Midbrain (tissue), 1 donor: ENCODE measurements around the gene CFAP107.
"Not testable (repeated sequence)": the region's sequence is repeated elsewhere in the genome, so short reads cannot be mapped to it uniquely, and the experiment has no call there.

Source experiments
- DNase-seq: peaks from one replicate; lab custom pipeline; 2025; lab: John Stamatoyannopoulos, UW

The CFAP107 gene, protein sequence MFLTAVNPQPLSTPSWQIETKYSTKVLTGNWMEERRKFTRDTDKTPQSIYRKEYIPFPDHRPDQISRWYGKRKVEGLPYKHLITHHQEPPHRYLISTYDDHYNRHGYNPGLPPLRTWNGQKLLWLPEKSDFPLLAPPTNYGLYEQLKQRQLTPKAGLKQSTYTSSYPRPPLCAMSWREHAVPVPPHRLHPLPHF

DNA sequence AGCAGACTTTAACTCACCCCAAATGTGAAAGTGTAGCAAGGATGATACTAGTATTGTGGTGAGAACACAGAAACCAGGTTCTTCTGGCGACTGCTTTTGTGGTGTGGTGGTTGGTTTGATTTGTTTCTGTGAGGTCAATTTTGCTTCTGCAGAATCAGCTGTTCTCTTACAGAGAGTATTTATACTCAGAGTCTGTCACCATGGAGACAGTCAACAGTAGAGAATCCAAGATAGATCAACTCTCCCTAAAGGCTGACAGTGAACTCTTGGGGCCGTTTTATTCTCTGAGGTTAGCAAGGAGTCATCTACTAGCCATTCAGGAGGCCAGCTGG lies at the start of gene CFAP107:
Gene CFAP107, plus strand, starts transcription at position 209 of the 332 bp plus-strand sequence. CDS start 231 bp downstream, outside the sequence.
- no peak for DNase-seq

DNA sequence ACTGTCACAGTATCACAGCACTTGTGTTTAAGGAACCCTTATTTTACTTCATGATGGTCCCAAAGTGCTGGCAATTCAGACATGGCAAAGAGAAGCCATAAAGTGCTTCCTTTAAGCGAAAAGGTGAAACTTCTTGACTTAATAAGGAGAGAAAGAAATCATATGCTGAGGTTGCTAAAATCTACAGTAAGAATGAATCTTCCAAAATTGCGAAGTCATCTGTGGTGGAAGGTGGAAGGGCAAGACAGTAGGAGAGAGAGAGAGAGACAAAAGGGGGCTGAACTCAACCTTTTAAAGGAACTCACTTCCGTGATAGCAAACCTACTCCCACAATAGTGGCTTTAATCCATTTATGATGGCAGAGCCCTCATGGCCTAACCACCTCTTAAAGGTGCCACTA lies 49.3 kb upstream of the CFAP107 start:
- no peak for DNase-seq

DNA sequence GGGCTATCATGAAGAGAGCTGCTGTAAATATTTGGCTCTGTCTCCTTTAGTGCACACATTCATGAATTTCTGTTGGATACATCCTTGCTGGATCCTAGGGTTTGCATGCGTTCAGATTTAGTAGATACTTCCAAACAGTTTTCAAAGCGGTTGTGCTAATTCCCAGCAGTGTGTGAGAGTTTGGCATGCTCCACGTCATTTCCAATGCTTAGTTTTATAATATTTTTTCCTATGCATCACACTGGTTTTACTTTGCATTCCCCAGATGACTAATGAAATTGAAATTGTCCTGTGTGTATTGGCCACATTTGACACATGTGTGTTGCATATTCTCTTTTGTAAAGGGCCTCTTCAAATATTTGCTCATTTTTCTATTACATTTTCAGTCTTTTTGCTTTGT lies 48.6 kb upstream of the CFAP107 start:
- no peak for DNase-seq

DNA sequence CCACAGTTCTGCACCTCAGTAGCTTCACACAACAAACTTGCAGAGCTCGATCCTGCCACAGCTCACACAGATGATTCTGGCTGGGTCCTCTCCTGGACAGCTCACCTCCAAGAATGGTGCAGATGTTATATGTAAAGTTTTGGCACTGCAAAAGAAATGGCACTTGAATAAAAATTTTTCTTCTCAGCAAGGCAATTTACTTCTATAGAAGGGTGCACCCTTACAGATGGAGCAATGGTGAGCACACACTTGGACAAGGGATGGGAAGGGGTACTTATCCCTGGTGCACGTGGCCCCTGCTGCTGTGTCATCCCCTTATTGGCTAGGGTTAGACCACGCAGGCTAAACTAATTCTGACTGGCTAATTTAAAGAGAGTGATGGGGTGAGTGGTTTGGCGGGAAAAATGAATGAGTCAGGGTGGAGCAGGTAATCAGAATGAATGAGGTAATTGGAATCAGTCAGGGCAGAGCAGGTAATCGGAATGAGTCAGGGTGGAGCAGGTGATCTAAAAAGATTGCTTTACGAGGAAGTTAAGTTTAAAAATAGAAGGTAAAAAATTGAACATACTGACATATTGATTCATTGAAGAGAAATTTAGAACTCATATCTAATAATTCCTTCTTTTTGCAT lies 42.1 kb upstream of the CFAP107 start:
- DNase-seq, result no peak

DNA sequence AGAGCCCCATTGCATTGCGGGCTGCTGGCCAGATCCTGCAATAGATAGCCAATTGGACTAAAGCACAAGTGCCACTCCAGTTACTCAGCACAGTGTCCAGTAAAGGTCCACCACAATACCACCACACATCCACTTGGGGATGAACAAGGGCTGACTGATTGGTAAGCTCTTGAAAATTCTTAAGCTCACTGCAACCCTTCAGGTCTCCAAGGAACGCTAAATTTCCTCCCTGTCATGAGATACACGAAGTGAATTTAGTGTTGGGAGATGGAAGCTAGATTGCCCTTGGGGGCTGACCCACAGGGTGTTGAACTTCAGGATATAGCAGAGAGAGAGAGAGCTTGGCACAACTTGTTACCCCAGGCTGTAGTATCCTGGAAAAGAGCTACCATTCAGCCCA lies 39.9 kb upstream of the CFAP107 start:
- no peak for DNase-seq

DNA sequence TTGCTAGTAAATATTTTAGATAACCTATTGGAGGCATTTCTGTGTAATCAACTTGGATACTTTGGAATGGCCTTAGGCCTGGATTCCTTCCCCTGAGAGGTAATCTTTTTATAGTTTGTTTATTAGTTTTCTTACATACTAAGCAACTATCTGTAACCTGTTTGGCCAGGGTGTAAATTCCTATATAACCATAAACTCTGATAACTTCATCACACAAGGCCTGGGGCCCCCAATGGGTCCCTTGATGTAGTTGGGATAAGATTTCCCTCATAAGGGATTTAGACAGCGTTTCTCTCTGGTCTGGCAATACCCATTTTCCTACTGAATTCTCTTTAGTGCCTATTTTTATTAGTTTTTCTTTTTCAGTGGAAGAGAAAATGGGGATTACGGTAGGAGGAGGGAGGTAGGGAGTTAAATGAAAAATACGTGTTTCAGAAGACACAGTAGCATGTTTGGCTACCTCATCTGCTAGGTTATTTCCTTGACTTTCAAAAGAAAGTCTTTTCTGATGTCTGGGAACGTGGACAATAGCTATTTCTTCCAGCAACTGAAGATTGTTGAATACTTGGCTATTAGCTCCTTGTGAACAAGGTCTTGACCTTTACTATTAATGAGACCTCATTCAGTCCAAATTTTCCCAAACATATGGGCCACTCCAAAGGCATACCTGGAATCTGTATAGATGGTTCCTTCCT lies 37.5 kb upstream of the CFAP107 start:
- no peak for DNase-seq

DNA sequence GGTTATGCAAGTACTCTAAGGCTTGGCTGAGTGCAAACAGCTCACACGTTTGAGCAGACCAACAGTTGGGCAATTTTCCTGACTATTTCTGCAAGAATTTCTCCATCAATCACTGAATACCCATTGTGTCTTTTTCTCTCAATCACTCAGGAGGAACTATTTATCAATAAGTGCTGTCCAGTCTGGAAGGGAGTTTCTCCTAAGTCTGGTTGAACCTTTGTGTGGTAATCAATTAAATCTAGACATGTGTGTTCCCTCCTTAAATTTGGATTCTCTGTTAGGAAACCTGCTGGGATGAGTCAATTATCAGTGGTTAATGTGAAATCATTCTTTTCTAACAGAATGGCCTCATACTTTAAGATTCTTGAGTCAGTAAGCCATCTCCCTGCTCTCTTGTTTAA lies 36.9 kb upstream of the CFAP107 start:
- no peak for DNase-seq

DNA sequence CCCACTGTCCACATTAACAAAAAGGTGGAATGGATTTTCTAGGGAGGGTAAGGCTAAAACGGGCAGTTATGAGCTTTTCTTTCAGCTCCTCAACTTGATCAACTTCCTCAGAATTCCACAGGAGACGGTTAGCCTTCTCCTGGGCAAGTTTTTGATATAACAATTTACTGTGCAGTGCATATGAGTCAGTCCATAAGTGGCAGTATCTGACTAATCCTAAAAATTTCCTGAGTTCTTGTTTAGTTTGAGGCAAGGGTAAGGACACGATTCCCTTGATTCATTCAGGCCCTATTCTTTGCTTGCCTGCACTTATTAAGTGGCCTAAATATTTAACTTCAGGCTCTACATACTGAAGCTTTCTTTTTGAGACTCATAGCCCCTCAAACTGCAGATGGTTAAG lies 36.3 kb upstream of the CFAP107 start:
- DNase-seq, result no peak

DNA sequence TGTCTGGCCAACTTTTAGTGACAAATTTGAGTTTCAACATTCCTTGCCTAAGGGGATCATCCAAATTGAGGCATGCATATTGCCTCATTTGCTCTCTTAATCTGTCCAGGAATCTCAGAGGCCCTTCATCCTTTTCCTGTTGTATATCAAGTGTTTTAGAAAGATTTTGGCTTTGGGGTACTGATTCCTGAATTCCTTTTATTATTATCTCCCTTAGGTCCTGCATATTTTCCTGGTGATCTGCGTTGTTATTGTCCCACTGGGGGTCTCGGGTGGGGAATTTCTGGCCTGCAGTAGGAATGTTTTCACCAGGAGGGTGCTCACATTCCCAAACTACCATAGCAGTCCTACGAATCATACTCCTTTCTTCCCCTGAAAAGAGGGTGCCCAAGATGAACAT lies 34.5 kb upstream of the CFAP107 start:
- DNase-seq, result no peak

DNA sequence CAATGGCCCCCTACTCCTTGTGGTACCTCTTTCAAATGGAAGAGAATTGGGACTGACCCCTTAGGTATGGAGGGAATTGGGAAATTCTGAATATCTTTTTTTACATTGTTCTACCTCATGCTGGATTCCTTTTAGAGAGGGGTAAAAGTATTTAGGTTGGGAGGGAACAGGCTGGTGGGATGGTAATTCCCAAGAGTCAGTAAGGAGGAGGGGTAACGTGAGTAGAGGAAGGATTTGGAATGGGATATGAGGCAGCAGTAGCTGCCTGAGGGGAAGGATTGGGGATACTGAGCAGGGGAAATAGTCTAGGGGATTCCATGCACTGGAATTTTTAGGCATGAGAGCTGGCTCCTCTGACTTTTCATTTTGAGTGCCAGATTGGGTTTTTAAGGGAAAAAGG lies 33.9 kb upstream of the CFAP107 start:
- DNase-seq, result no peak

DNA sequence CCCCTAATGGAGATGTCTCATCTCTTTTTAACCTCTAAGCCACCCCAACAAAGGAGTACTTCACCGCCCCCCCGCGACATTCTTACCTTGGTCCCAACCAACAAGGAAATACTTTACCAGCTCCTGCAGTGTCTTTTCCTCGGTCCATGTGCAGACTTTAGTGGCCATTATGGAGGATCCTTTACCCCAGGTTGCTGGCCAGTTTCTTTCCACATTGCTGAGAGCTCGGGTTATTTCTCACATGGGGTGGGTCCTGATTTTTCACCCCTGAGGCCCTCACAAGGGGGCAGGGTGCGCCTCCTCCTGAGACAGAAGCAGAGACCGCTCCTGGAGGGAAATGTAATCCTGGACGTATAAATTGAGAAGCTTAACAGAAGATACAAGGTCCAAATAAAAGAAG lies 33.1 kb upstream of the CFAP107 start:
- DNase-seq, result no peak

DNA sequence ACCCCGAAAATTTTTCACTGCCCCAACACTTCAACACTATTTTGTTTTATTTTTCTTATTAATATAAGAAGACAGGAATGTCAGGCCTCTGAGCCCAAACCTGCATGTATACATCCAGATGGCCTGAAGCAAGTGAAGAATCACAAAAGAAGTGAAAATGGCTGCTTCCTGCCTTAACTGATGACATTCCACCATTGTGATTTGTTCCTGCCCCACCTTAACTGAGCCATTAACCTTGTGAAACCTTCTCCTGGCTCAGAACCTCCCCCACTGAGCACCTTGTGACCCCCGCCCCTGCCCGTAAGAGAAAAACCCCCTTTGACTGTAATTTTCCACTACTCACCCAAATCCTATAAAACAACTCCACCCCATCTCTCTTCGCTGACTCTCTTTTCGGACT lies 32.3 kb upstream of the CFAP107 start:
- DNase-seq, result not testable (repeated sequence)

DNA sequence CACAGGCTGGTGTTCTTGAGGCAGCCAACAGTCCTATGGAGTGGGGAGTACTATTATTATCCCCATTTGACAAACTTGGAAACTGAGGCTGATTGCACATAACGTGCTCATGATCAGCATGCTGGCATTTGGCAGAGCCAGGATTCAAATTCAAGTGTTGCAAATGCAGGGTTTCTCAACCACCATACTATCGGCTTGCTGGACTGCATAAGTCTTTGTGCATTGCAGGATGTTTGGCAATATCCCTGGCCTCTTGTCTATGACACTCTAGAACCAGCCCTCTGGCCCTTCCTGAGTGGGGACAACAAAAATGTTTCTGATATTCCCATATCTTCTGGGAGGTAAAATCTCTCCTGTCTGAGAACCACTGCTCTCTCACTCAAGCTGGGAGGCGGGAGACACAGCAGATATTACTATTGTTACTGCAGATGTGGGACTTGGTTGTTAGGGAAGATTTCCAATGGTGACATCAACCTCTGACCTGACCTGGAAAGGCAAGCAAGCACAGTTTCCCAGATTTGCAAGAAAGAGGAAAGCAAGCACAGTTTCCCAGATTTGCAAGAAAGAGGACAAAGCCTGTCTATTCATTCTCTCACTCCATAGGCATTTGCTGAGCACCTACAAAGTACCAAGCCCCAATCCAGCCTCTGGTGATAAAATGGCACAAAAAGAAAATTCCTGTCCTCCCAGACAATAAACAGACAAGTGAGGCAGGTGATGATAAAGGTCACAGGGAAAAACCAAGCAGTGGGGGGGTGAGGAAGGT lies 31.1 kb upstream of the CFAP107 start:
- DNase-seq, result no peak

DNA sequence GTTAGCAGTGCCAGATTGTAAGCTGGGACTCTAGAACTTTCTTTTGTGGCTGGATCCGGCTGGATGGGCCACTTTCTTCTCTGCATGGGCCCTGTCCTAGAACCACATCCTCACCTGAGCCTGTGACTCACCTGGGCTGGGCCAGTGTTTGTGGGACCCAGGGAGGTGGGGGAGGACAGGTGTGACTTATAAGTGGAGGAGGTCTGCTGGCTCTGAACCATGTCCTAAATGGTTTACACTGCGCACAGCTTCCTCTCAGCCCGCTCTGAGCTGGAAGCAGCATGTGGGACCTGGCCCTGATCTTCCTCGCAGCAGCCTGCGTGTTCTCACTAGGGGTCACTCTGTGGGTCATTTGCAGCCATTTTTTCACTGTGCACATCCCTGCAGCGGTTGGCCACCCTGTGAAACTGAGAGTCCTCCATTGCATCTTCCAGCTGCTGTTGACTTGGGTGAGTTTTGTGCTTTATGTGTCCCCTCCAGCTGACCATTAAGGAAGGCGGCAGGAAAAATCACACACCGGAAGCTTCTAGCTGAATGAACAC lies 30.0 kb upstream of the CFAP107 start, which contains the start of gene AADACL3:
Gene AADACL3, plus strand, starts transcription at position 215 of the 542 bp plus-strand sequence. Its CDS starts 67 bp downstream, at position 282.
- no peak for DNase-seq

DNA sequence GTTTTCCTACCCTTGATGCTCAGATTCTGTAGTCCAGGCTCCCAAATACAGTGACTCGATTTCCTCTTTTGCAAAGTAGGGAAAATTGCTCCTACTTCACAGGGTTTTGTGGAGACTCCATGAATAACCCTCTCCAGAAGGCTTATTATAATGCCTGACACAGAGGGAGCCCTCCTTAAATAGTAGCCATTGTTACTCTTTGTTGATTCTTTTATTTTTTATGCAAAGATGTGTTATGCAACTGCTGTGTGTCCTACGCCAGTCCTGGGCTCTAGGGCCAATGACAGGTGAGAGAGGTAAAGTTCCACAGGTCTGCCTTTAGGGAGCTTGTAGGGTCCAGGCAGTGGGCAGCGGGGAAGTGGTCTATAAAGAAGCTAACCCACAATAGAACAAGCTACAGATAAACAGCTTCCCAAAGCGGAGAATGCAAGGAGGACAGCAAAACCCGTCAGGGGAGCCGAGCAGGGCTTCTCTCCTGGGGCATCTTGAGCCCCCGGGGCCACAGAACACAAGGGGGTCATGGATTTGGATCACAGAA lies 28.6 kb upstream of the CFAP107 start:
- no peak for DNase-seq

DNA sequence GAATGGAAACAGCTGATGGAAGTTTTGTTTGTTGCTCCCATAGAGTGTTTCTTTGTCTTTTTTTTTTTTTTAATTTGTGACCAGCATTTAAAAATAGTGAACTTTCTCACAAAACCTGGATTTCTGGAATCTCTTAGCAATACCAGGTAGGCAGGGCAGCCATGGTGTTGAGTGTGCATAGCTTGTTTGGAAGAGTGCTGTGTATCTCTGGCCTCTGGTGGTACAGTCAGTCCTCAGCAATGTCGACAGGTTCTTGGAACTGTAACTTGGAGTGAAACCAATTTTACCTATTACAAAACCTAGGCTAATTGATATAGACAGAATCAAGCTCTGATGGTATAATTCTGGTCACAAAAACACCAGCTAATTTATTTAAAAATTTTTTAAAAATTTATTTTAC lies 23.4 kb upstream of the CFAP107 start:
- DNase-seq, result no peak

DNA sequence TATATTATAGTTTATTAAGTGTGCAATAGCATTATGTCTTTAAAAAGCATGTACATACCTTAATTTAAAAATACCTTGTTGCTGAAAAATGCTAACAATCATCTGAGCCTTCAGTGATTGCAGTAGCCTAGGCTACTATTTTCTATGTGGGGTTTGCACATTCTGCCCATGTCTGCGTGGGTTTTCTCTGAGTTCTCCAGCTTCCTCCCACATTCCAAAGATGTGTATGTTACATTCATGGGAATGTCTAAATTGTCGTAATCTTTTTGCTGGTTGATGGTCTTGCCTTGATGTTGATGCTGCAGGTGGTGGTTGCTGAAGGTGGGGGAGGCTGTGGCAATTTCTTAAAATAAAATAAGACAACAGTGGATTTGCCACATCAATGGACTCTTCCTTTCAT lies 17.6 kb upstream of the CFAP107 start:
- no peak for DNase-seq

DNA sequence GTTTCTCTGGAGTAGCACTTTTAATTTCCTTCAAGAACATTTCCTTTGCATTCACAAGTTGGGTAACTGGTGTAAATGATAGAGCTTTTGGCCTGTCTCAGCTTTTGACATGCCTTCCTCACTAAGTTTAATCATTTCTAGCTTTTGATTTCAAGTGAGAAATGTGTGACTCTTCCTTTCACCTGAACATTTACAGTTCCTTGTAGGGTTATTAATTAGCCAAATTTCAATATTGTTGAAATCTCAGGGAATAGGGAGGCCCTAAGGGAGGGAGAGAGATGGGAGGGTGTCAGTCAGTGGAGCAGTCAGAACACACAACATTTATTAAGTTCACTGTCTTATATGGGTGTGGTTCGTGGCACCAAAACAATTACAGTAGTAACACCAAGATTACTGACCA lies 15.8 kb upstream of the CFAP107 start:
- no peak for DNase-seq

DNA sequence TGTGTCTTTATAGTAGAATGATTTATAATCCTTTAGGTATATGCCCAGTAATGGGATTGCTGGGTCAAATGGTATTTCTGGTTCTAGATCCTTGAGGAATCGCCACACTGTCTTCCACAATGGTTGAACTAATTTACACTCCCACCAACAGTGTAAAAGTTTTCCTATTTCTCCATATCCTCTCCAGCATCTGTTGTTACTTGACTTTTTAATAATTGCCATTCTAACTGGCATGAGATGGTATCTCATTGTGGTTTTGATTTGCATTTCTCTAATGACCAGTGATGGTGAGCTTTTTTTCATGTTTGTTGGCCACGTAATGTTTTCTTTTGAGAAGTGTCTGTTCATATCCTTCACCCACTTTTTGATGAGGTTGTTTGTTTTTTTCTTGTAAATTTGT lies 14.9 kb upstream of the CFAP107 start:
- DNase-seq, result not testable (repeated sequence)

DNA sequence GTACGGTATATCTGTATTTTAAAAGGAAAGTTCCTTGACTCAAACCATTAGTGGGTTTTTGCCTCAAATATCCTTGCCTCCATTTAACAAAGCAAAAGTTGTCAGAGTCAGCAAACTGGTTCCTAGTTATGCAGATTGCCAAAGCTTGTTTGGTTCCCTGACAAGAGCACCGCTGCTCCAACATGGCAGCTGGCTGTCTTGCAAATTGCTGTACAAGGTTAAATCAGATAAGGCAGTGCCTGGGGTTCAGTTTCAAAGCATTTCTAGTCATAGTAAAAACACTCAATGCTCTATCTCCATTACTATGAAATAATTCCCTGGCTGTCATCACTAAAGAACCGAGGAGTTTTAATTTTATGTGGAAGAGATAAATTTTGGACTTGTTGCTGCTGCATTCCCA lies 11.3 kb upstream of the CFAP107 start:
- no peak for DNase-seq

DNA sequence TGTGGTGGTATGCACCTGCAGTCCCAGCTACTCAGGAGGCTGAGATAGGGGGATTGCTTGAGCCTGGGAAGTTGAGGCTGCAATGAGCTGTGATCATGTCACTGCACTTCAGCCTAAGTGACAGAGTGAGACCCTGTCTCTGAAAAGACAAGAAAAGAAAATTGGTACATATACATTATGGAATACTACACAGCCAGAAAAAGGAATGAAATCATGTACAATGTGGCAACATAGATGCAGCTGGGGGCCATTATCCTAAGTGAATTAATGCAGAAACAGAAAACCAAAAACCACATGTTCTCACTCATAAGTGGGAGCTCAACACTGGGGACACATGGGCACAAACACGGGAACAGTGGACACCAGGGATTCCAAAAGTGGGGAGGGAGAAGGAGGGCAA lies 7.1 kb upstream of the CFAP107 start:
- no peak for DNase-seq

DNA sequence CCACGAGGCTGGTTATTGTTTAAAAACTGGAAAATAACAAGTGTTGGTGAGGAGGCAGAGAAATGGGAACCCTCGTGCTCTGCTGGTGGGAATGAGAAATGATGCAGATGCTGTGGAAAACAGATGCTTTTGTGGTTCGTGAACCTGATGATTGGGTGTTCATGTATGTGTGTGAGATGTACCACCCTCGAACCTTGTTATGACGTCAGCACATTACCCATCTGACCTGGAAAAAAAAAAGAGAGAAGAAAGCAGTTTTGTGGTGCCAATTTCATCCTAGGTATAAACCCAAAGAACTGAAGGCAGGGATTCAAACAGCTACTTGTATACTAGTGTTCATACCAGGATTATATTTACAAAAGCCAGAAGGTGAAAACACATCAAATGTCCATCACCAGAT lies 6.4 kb upstream of the CFAP107 start:
- no peak for DNase-seq
